ENCODE measurements around the gene EXOG. TPM values are rescaled to one million over a fixed set of nuclear protein-coding genes. Genes with fewer than 3 reads are reported as not detected.

Gene EXOG, protein sequence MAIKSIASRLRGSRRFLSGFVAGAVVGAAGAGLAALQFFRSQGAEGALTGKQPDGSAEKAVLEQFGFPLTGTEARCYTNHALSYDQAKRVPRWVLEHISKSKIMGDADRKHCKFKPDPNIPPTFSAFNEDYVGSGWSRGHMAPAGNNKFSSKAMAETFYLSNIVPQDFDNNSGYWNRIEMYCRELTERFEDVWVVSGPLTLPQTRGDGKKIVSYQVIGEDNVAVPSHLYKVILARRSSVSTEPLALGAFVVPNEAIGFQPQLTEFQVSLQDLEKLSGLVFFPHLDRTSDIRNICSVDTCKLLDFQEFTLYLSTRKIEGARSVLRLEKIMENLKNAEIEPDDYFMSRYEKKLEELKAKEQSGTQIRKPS
- 27.0 TPM for total RNA-seq
- long read RNA-seq, transcript EXOG-201 (6 exons, 2,792 nt) = major isoform, 16 of 31 reads
- long read RNA-seq, partial matches to known transcripts = 0 of 31 reads
- long read RNA-seq, other reads (novel, unspliced or antisense) = 13 of 31 reads

DNA sequence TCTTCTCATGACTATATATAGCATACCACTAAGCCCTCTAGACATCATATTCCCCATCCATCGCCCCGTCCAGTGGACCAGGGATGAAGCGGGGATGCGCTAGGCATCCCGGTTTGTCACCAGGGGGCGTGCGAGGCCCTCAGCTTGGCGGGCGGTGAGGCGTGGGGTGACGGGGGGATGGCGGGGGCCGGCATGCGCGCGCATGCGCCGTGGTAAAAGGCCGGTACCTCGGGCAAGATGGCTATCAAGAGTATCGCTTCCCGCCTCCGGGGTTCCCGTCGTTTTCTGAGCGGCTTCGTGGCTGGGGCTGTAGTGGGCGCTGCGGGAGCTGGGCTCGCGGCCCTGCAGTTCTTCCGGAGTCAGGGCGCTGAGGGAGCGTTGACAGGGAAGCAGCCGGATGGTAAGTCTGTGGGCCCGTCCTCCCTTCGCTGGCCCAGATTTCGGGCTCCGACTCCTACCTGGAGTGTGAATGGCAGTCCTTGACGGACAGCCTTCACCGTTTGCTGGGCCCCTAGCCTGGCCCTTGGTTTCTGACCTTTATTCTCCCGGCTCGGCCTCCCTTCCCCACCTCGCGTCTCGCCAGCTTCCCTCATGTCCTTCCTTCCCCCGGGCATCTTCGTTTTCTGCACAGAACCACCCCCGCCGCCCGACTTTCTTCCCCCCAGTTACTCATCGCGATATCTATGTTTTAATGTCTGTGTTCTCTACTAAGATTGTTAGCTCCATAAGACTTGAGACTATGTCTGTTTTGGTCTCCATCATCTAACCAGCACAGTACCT lies at the start of gene EXOG:
Gene EXOG (plus strand): TSS at position 210 of the 780 bp plus-strand sequence. CDS start 28 bp downstream, at position 238.
- intact Hi-C loops (cut with micrococcal nuclease) = loop anchor here (10.0 kb wide), 1 partner anchor 158 kb away; no protein-coding TSS in a partner anchor
- ATAC-seq (peak; percentile 89), DNase-seq (peak; percentile 95)

DNA sequence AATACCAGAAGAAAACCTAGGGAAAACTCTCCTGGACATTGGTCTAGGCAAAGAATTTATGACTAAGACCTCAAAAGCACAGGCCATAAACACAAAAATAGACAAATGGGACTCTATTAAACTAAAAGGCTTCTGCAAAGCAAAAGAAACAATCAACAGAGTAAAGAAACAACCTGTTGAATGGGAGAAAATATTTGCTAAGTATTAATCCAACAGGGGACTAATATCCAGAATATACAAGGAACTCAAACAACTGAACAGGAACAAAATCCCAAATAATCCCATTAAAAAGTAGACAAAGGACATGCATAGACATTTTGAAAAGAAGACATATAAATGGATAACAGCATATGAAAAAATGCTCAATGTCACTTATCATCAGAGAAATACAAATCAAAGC lies 49.3 kb upstream of the EXOG start:
- ATAC-seq = no peak
- no peak for DNase-seq
- intact Hi-C loops (cut with micrococcal nuclease) = no loop called here

DNA sequence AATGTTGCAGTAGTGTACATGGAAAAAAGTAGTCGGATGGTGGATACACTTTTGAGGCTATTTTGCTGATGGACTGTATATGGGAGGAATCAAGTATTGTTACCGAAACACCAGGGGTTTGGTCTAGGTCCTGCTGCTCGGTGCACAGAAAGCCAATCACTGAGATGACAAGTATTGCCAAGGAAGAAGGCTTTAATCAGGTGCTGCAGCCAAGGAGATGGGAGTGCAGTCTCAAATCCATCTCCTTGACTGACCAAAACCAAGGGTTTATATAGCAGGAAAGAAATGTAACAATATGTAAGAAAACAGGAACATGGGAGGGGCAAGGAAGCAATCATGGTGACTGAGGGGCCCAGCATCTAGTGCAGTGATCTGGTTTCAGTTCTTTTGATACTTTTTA lies 45.3 kb upstream of the EXOG start:
- intact Hi-C loops (cut with micrococcal nuclease) = no loop called here
- no peak for ATAC-seq
- no peak for DNase-seq

DNA sequence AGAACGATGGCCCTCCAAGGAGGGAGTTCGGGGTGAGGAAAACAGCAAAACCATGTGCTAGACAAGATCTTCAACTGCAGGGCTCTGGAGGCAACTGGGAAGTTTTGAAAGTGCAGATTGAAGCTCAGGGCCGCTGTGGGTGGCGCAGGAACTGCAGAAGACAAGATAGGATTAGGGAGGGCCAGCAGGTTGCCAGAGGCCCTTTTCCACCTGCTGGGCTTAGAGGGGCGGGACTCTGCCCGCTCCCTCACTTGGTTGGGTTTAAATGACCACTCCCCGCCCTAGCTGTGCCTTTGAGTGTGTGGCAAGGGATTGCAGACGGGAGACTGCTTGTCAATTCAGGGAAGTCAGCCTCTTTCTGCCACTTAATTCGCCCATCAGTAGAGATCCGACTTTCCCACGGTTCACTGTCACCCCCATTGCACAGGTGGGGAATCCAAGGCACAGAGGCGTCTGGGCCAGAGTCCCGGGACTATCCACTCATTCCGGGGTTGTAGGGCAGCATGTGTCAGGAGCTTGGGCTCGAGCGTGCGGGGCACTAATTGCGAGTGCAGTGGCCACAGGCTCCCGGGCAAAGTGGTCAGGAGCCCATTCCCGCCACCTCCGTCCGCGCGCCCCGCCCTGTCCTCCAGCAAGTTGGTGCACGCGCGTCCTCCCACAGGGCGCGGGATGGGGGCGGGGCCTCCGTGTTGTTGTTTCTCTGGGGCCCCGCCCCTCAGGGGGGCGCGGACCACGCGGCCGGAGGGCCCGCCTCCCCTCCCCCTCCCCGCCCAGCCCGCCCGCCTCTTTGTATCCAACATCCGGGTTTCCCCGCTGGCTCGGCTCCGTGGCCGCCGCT lies 42.8 kb upstream of the EXOG start, which contains the start of gene ACVR2B:
Gene ACVR2B (plus strand): TSS at position 816 of the 838 bp plus-strand sequence. CDS start 433 bp downstream, outside the sequence.
- ATAC-seq (peak; percentile 87), DNase-seq (peak; percentile 97)
- intact Hi-C loops (cut with micrococcal nuclease) = no loop called here

DNA sequence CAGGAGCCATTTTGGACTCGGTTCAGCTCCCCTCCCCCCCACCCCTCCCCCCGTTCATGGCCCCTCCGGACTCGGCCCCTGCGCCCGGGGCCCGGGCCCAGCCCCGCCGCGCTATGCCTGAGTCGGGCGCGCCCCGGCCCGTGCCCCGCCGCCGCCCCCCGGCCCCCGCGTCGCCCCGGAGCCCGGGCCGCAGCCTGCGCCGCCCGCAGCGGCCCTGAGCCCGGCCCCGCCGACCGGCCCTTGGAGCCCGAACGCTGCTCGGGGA lies 42.3 kb upstream of the EXOG start:
- DNase-seq (no peak), ATAC-seq (no peak)
- intact Hi-C loops (cut with micrococcal nuclease) = no loop called here

DNA sequence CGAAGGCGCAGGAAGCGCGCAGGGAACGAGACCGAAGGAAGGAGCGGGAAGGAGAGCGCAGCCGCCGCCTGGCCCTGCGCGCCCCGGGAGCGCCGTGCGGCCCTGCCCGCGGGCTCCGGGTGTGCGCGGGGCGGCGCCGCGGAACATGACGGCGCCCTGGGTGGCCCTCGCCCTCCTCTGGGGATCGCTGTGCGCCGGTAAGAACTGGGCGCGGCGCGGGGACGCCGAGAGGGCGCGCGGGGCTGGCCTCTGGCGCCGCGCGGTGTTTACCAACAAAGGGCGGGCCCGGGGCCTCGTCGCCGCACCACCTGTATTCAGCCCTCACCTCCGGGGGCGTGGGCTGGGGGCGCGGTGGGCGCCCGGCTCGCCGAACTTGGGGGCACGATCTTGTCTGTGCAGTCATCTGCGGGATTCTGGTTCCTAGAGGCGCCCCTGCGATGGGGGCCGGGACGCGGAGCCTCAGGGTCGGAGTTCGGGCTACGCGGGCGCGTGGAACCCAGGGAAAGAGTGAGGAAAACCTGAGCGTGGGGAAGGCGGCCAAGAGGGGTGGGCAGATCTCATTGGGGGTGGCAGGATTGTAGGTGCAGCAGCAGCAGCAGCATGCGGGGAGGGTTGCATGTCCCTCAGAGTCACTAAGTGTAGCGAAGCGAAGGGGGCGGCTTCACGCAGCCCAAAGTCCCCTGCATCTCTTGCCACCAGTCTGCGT lies 41.8 kb upstream of the EXOG start:
- peak; percentile 67 for DNase-seq
- ATAC-seq = peak; percentile 49
- intact Hi-C loops (cut with micrococcal nuclease) = no loop called here

DNA sequence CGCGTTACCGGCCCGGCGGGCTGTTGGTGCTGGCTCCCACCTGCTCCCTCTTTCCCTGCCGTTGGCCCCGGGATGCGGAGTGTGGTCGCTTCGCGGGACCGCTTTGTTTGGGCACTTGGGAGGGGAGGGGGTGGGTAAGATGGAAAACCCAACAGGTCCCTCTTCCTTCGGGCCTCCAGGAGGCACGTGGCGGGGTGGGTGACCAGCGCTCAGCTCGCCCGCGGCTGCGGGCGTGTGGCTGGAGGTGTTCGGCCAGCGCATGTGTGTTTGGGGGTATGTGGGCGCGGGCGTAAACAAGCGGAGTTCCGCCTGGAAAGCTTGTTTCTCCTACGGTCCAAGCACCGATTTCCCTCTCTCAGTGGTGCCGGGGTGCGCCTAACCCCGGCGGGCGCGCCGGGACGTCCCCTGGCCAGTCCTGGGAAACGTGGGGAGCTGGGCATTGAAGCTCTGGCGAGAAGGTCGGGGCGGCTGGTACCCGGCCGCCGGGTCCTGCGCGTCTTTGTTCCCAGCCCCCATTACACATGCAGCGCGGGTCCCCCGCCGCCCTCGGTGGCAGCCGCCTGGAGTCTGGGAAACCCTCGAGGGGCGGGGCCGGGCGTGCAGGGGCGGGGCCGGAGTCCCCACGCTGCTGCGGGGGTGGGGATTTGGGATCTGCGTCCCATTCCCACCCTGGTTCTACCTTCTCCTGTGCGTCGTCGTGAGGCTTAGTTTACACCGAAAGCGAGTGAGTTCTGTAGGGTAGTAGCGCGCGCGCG lies 41.1 kb upstream of the EXOG start:
- ATAC-seq (peak; percentile 78), DNase-seq (peak; percentile 86)
- intact Hi-C loops (cut with micrococcal nuclease) = no loop called here

DNA sequence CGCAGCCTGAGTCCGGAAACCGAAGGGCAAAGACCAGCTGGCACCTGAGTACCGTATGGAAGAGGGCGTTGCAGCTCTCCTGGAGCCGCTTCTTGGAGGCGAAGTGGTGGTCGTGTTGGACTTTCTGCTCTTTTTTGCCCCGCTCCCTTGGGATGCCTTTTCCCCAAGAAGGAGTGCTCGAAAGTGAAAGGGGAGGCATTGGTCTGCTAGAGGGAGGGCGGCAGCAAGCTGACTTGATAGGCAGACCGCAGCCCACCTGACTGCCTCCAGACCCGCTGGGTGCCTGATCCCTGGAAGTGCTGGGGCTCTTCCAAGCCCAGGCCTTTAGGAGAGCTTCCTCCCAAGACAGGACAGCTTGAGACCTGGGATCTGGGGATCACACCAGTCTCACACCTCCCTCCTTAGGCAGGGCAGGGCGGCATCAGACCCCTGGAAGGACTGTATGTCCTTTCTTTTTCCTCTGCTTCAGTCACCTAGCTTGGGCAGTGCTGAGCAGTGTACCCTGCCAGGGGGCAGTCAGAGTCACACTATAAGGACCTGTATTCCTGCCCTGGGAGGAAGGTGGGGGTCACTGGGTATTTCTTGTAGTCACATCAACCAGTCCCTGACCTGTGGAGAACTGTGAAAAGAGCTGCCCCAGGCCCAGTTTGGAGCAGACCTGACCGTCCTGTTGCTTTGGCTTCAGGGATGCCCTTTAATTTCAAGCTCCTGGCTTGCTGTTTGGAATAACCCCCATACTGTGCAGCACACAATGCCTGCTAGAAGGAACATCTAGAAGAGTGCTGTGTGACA lies 40.3 kb upstream of the EXOG start:
- ATAC-seq (peak; percentile 4), DNase-seq (no peak)
- intact Hi-C loops (cut with micrococcal nuclease) = no loop called here

DNA sequence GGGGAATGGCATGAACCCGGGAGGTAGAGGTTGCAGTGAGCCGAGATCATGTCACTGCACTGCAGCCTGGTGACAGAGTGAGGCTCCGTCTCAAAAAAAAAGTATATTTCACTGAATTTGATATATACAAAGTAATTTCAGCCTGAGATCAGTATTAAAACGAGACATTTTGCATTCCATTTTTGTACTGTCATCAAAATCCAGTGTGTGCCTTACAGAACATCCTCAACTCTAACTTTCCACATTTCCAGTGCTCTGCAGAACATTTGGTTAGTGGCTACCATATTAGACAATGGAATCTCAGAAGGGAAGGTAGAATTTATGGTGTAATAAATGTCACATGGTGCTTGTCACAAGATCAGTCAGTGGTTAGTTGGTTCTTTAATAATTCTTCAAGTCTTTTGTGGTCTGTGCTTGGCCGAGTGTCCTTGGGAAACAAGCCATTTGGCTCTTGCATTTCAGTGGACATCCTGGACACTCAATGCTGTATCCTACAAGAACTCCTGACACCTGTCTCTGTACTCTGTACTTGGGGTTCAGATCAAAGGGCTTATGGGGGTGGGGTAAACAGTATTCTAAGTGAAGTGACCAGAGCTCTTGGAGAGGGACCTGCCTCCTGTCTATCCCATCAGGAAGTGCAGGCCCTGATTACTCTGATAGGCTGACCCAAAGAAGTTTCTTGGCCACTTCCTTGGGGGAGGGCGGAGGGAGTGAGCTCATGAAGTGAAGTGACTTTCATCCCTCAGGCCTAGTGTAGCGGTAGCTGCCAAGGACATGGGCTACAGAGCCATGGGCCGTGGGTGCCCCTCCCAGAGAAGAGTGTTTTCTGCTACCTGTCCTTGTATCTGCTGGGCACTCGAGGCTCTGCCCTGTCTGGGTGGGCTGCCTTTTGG lies 38.8 kb upstream of the EXOG start:
- no peak for DNase-seq
- intact Hi-C loops (cut with micrococcal nuclease) = no loop called here
- no peak for ATAC-seq

DNA sequence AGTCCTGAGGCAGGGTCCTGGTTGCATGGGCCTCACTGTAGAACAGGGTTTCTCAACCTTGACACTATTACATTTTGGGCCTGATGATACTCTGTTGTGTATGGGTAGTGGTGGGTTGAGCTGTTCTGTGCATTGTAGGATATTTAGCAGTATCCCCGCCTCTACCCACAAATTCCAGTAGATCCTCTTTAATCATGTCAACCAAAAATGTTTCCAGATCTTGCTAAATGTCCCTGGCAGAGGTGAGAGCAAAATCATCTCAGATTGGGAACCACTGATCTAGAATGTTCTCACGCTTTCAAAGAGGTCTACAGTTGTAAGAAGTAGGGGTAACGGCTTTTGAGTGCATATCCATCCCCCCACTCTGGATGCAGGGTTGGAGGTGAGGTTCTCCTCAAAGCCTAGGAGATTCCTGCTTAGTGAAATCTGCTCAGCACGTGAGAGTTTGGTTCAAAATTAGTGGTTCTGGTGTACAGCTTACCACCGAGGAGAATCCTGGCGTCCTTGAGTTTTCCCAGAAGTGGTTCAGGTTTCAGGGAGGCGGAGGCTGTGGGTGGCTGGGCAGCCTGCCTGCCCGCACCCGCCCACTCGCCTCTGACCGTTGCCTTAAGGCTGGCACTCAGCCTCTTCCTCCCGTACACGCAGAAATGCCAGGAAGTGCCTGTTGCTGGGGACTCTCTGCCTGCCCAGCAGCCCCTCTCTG lies 37.2 kb upstream of the EXOG start:
- ATAC-seq = peak; percentile 48
- intact Hi-C loops (cut with micrococcal nuclease) = no loop called here
- peak; percentile 69 for DNase-seq

DNA sequence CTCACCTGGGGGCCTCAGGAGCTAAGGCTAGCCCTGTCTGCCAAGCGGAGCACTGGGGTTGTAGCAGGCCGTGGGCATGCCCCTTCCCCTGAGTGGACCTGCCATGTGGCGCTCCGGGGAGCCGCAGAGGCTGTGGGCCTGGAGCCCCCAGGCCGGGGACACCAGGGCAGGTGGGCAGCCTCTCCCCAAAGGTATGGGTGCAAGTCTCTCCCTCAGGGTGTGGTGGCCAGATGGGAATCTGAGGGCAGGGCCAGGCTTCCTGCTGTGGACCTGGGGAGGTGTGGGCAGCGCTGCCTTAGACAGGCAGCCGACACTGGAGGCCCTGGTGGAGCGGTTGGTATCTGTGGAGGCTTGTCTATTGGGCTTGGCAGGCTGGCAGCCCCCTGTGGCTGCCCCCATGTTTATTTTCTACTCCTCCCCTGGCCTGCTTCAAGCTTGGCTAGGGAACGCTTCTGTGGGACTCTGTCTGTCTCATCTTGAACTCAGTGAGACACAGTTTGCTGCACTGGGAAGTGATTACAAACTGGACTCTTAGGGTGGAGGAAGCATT lies 36.6 kb upstream of the EXOG start:
- DNase-seq (no peak), ATAC-seq (no peak)
- intact Hi-C loops (cut with micrococcal nuclease) = no loop called here

DNA sequence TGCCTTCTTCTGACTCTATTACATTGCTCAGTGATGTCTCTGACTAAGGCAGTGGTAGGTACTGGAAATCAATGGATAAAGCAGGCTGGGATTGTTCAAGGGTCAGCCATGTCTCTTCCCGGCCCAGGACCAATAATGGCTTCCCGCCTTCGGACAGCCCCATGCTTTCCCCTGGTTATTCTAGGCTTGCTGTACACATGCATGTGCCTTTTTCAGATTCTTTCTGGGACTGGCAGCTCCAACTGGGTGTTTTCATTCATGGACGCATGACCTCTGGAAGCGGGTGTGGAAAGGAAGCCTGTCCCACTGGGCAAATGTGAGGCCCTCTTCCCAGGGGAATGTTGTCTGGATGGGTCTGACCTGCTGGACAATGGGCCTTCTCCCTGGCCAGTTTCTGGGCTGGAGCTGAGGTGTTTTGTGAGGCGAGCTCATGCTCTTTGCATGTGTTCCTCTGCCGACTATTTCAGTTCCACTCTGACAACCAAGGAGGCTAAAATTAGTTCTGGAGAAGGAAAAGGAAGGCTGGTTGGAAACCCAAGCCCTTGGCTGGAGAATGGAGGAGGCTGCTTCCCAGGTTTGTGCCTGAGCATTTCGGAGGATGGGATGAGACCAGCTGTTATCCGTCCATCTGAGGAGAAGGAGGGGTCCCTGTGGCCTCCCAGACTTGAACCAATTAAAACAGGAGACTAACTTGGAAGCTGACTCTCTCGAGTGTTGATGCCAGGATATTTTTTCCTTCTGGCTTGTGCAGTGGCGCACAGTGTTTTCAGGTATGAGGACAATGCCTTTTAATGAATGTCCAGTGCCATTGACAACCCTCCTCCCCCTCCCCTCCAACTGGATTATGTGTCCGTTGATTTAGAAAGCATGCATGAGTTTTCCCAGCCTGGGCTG lies 35.5 kb upstream of the EXOG start:
- DNase-seq (no peak), ATAC-seq (peak; percentile 42)
- intact Hi-C loops (cut with micrococcal nuclease) = no loop called here

DNA sequence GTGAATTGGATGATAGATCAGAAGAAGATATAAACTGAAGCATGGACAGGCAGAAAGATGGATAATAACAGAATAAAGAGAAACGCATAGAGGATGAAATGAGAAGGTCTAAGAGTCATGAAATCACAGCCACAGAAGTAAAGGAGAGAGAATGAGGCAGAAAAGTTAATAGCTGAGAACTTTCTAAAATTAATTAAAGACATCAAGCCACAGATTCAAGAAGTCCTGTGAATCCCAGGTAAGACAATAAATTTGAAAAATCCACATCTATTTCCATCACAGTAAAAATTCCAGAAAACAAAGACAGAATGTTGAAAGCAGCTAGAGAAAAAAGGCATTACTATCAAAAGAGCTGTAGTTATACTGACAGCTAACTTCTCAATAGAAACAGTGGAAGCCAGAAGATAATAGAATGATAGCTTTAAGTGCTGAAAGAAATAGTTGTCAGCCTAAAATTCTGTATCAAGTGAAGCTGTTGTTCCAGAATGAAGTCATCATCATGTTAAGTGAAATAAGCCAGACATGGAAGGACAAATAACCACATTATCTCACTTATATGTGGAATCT lies 30.5 kb upstream of the EXOG start:
- no peak for DNase-seq
- no peak for ATAC-seq
- intact Hi-C loops (cut with micrococcal nuclease) = no loop called here

DNA sequence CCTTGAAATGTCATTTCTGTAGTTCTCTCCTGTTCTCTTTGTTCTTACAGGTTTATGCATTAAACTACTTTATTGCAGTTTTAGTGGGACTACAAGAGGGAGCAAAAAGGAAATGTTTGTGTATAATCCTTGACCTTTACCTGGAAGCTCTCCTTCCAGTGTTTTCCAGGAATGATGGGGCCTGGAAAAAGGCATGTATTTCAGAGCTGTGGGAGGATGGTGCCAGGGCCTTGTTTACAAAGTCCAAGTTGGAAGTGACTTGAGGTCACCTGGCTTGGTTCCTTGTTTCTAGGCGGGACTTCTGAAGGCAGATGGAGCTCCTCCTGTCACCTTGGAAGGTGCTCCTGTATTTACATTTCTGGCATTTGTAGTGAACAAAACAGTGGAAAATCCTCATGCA lies 27.4 kb upstream of the EXOG start:
- intact Hi-C loops (cut with micrococcal nuclease) = no loop called here
- DNase-seq (no peak), ATAC-seq (no peak)
